ENCODE data around the gene VMP1.
"Not testable (repeated sequence)": the region's sequence is repeated elsewhere in the genome, so short reads cannot be mapped to it uniquely, and the experiment has no call there.

VMP1 gene

GRCh38 chr17:59842901-59843652 lies 135.6 kb downstream of the VMP1 start:
- DNase-seq, result no peak

- DNase-seq, result peak; percentile 45
These were observed 137.6 kb downstream of the VMP1 start for GRCh38 chr17:59844884-59845594.

GRCh38 chr17:59845595-59846393 lies 138.3 kb downstream of the VMP1 start:
- peak; percentile 90 for DNase-seq

GRCh38 chr17:59846394-59847165 lies 139.1 kb downstream of the VMP1 start:
- peak; percentile 29 for DNase-seq

GRCh38 chr17:59848385-59848668 lies 140.9 kb downstream of the VMP1 start:
- DNase-seq, result no peak

GRCh38 chr17:59848778-59849177 lies 141.3 kb downstream of the VMP1 start:
- DNase-seq, result no peak

GRCh38 chr17:59850311-59850710 lies 142.9 kb downstream of the VMP1 start:
- DNase-seq, result not testable (repeated sequence)

- DNase-seq, result no peak
These were observed 144.3 kb downstream of the VMP1 start for GRCh38 chr17:59851439-59852375.

- DNase-seq, result not testable (repeated sequence)
These were observed 145.4 kb downstream of the VMP1 start for GRCh38 chr17:59852847-59853167.

GRCh38 chr17:59853168-59853918 lies 145.9 kb downstream of the VMP1 start:
- peak; percentile 13 for DNase-seq

- DNase-seq, result not testable (repeated sequence)
These were observed 146.7 kb downstream of the VMP1 start for GRCh38 chr17:59853919-59854729.

- DNase-seq, result no peak
These were observed 149.7 kb downstream of the VMP1 start for GRCh38 chr17:59856859-59857794.

- DNase-seq, result no peak
These were observed 150.8 kb downstream of the VMP1 start for GRCh38 chr17:59858167-59858816.

GRCh38 chr17:59858932-59859331 lies 151.5 kb downstream of the VMP1 start:
- DNase-seq, result no peak

- DNase-seq, result peak; percentile 10
These were observed 152.1 kb downstream of the VMP1 start for GRCh38 chr17:59859444-59860025.

GRCh38 chr17:59863616-59864015 lies 156.2 kb downstream of the VMP1 start:
- DNase-seq, result no peak

GRCh38 chr17:59869941-59870218 lies 162.4 kb downstream of the VMP1 start:
- DNase-seq, result no peak

- DNase-seq, result no peak
These were observed 163.0 kb downstream of the VMP1 start for GRCh38 chr17:59870482-59870881.
